TTC549 (cell line): ENCODE data around the gene SPINT2.

ENCODE experiments used
- FAIRE-seq: peaks from 2 replicates; lab custom pipeline; 2012; peaks lifted over from hg19 to GRCh38; lab: Jason Lieb, UNC

SPINT2 gene

GRCh38 chr19:38268539-38268938, 4.2 kb downstream of the SPINT2 start:
- FAIRE-seq, result no peak

GRCh38 chr19:38270587-38271167, 6.3 kb downstream of the SPINT2 start:
- no peak for FAIRE-seq

- no peak for FAIRE-seq
These were observed 9.1 kb downstream of the SPINT2 start for GRCh38 chr19:38273499-38273898.

GRCh38 chr19:38274739-38275138, 10.4 kb downstream of the SPINT2 start:
- no peak for FAIRE-seq

GRCh38 chr19:38276942-38277517, 12.7 kb downstream of the SPINT2 start:
- no peak for FAIRE-seq

GRCh38 chr19:38277549-38277948, 13.2 kb downstream of the SPINT2 start:
- FAIRE-seq, result no peak

- FAIRE-seq, result no peak
These were observed 13.8 kb downstream of the SPINT2 start for GRCh38 chr19:38277969-38278680.

GRCh38 chr19:38278751-38279150, 14.4 kb downstream of the SPINT2 start:
- FAIRE-seq, result no peak

- no peak for FAIRE-seq
These were observed 15.9 kb downstream of the SPINT2 start for GRCh38 chr19:38280030-38280921.

GRCh38 chr19:38281811-38282566, 17.6 kb downstream of the SPINT2 start:
- FAIRE-seq, result no peak

- no peak for FAIRE-seq
These were observed 18.9 kb downstream of the SPINT2 start for GRCh38 chr19:38283271-38283670.

GRCh38 chr19:38284422-38284821, 20.0 kb downstream of the SPINT2 start:
- FAIRE-seq, result no peak

GRCh38 chr19:38285567-38285966, 21.2 kb downstream of the SPINT2 start:
- no peak for FAIRE-seq

GRCh38 chr19:38287604-38288003, 23.2 kb downstream of the SPINT2 start:
- no peak for FAIRE-seq

GRCh38 chr19:38288123-38288855, 23.9 kb downstream of the SPINT2 start:
- FAIRE-seq, result no peak

- FAIRE-seq, result no peak
These were observed 25.6 kb downstream of the SPINT2 start for GRCh38 chr19:38289955-38290354.

GRCh38 chr19:38290631-38291147, 26.3 kb downstream of the SPINT2 start:
- FAIRE-seq, result no peak

- FAIRE-seq, result no peak
These were observed 27.5 kb downstream of the SPINT2 start for GRCh38 chr19:38291855-38292254.

- FAIRE-seq, result no peak
These were observed 28.9 kb downstream of the SPINT2 start for GRCh38 chr19:38293281-38293680.

- no peak for FAIRE-seq
These were observed 29.7 kb downstream of the SPINT2 start for GRCh38 chr19:38294090-38294489.
